NCI-H226 (cell line): ENCODE data around the gene FBXO44.
A peak's percentile ranks its signal among the peaks of the same experiment; 100 is the strongest.
"Not testable (repeated sequence)": the region's sequence is repeated elsewhere in the genome, so short reads cannot be mapped to it uniquely, and the experiment has no call there.

Source experiments
- DNase-seq: peaks from one replicate; pipeline ENCODE4 v3.0.0-alpha.2; 2015

FBXO44 gene, protein sequence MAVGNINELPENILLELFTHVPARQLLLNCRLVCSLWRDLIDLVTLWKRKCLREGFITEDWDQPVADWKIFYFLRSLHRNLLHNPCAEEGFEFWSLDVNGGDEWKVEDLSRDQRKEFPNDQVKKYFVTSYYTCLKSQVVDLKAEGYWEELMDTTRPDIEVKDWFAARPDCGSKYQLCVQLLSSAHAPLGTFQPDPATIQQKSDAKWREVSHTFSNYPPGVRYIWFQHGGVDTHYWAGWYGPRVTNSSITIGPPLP

DNA sequence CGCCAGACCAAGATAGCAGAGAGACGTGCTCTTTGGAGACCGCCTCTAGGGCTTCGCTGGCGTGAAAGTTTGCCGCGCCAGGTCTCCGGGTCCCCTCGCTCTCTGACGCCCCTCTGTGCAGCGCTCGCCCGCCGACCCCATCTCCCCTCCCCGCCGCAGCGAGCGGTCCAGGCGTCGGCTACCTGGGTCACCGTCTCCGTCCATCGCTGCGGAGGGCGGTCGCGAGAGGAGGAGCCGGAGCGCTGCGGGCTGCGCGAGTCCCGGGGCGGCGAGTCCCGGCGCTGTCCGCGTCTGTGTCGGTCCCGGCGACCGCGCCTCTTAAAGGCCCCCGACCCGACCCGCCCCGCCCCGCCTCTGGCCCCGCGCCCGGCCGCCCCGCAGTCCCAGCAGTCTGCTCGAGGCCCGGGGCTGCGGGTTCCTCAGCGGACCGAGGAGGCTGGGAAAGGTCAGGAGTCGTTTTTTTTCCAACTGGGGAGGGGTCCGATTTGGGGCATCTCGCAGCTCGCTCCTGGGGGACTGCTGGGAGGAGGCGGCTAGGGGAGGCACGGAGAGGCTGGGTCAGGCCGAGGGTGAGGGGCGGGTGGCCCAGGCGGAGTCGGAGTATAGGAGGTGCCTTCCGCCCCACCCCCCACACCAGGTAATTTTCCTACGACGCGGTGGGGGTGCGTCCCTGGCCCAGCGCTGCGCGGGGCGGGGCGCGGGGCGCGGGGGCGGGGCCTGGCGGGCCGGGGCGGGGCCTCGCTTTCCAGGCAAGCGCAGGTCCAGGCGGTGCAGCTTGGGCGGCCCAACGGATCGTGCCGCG lies at the start of gene FBXO44, which contains the start of gene FBXO2:
Gene FBXO44 (plus strand): TSS at position 741 of the 802 bp plus-strand sequence. CDS start 959 bp downstream, outside the sequence.
Gene FBXO2 (minus strand): TSS at position 293 of the 802 bp plus-strand sequence. CDS start 89 bp downstream, at position 204.
- DNase-seq: peak; percentile 65

DNA sequence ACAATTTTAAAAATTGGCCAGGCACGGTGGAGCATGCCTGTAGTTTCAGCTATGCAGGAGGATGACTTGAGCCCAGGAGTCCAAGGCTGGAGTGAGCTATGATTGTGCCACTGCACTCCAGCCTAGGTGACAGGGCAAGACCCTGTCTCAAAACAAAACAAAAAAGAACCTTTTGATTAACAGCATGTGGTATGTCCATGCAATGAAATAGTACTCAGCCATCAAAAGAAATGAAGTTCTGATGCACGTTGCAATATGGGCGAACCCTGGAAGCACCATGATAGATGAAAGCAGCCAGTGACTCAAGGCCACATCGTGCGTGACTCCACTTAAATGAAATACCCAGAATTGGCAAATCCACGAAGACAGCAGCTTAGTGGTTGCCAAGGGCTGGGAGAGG lies 47.9 kb upstream of the FBXO44 start:
- DNase-seq: no peak

DNA sequence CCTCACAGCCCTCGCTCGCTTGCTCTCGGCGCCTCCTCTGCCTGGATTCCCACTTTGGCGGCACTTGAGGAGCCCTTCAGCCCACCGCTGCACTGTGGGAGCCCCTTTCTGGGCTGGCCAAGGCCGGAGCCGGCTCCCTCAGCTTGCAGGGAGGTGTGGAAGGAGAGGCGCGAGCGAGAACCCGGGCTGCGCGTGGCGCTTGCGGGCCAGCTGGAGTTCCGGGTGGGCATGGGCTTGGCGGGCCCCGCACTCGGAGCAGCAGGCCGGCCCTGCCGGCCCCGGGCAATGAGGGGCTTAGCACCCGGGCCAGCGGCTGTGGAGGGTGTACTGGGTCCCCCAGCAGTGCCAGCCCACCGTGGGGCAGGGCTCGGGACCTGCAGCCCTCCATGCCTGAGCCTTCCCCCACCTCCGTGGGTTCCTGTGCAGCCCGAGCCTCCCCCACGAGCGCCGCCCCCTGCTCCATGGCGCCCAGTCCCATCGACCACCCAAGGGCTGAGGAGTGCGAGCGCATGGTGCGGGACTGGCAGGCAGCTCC lies 46.0 kb upstream of the FBXO44 start:
- DNase-seq: not testable (repeated sequence)

DNA sequence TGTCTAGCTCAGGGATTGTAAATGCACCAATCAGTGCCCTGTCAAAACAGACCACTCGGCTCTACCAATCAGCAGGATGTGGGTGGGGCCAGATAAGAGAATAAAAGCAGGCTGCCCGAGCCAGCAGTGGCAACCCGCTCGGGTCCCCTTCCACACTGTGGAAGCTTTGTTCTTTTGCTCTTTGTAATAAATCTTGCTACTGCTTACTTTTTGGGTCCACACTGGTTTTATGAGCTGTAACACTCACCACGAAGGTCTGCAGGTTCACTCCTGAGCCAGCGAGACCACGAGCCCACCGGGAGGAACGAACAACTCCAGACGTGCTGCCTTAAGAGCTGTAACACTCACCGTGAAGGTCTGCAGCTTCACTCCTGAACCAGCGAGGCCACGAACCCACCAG lies 45.3 kb upstream of the FBXO44 start:
- not testable (repeated sequence) for DNase-seq

DNA sequence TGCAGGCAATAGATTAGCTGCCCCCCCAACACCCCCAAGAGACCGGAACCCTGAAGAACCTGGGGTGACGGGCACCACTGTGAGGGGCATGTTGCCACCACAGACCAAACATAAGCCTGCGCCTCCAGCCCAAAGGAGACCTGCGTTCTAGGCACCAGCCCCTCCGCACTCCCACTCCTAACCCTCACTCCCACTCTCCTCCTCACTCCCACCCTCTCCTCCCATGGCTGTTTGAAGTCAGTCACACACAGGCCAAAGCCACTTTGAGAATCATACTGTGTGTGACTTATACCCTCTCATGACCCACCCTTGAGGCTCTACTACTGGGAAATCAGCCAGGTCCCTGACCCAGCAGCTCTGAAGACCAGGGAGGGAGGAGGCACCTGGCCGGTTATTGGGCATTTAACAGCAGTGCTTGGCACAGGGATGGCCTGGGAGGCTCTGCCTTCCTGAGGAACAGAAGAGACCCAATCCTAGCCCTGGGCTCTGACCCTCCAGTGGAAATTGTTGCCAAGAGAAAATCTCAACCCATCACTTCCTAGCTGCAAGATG lies 44.0 kb upstream of the FBXO44 start:
- no peak for DNase-seq

DNA sequence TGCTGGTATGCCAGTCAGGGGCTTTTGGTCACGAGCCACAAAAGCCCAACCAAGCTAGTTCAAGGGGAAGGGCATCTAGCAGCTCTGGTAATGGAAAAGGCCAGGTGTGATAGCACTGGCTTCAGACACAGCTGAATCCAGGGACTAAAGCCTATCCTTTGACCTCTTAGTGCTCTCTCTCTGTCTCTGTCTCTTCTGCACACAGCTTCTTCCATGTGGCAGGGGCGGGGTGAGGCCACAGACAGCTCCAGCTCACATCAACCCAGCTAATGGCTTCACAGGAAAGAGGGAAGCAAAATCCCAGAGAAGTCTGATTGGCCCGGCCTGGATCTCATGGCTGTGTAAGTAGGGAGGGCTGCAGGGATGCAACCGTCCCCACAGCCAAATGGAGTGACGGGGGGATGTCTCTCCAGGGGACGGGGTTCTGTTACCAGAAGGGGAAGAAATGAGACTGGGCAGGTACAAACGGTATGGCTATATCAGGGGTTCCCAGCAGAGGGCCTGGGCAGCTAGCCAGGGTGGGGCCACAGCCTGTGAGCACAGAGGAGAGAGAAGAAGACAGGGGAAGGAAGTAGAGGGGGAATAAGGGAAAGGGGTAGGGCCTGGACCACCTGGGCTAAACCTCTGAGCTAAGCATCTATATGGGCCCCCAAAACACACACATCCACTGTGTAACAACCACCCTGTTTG lies 42.9 kb upstream of the FBXO44 start:
- no peak for DNase-seq

DNA sequence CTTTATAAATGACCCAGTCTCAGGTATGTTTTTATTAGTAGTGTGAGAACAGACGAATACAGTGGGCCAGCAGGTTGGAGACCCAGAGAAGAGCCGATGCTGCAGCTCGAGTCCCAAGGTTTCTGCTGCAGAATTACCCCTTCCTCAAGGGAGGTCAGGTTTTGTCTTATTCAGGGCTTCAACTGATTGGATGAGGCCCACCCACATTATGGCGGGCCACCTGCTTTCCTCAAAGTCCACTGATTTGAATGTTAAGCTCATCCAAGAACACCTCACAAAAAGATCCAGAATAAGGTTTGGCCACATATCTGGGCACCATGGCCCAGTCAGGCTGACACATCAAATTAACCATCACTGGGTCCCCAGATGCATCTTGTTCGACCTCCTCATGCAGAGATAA lies 41.3 kb upstream of the FBXO44 start:
- no peak for DNase-seq

DNA sequence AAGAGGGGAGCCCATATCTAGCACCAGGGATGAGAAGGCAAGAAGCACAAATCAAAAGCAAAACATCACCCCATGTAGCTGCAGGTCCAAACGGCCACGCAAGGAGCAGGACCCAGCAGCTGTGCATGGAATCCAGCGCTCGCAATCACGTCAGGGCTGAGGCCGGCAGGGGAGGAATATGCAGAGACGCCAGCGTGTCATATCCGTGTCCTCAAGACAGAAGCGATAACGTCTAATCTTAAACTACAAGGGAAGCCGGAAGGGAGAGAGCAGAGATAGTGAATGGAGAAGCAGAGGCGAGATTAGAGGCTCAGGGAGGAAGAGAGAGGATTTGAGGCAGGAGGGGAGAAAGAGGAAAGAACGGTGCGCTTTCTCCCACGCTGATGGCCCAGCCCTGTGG lies 39.6 kb upstream of the FBXO44 start:
- DNase-seq: no peak

DNA sequence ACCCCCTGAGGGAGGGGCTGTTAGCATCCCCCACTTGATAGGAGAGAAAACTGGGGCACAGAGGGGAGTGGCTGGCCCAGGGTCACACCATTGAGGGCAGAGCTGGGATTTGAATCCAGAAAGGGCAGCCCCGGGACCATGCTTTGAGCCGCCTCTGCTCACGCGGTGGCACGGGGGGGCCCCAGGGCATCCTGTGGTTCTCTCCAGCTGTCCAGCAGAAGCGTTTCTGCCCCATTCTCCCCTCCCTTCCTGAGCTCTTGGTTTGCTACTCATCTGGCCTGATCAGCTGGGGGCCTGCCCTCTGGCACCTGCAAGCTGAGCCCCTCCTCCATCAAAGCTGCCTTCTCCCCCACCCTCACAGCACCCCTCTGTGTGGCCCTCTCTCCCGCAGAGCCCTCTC lies 37.9 kb upstream of the FBXO44 start:
- DNase-seq: no peak

DNA sequence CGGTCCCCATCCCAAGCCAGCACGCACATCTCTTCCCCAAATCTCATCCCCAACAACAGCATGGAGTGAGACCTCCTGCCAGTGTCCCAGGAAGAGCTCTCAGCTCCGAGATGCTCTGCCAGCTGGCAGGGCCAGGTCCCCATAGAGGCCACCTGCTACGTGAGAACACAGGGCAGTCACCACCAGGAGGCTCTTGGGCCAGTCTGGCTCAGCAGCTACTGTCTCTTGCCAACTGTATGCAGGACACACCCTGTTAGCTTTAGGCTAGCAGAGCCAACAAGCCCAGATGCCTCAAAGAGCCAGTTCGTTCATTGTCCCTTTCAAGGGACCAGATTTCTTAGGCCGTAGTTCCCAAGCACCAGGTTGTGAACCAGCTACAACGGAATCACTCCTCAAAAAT lies 37.4 kb upstream of the FBXO44 start:
- no peak for DNase-seq

DNA sequence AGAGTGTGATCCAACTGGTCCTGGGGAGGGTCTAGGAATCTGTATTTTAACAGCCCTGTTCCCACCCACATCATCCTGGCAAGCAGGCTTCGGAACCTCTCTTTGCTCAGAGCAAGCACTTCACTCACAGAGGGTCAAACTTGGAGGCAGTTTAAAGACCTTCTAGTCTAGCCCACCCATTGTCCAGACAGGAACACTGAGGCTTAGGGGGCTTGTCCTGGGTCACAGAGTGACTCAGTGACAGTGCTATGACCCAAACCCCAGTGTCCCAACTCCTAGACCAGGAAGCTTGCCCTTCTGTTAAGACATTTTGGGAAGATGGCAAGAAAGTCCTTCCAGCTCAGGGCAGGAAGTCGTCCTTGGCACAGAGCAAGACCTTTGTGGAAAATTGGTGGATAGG lies 36.9 kb upstream of the FBXO44 start:
- no peak for DNase-seq

DNA sequence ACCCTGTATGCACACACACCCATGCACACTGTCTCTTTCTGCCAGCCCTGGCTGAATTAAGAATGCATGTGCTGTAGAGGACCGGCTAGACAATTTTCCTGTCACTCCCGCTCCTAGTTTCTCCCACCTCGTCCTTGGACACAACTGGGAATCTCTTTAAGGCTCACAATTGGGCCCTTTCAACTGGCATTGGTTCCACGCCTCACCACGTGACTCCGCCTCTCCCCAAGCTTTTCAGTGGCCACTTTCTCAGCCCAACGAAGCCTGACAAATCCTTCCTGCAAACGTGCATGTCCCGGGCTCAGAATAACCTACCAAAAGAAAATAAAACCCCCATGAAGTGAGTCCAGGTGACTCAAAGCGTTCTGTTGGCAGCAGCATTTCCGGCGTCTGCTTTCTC lies 34.3 kb upstream of the FBXO44 start:
- no peak for DNase-seq

DNA sequence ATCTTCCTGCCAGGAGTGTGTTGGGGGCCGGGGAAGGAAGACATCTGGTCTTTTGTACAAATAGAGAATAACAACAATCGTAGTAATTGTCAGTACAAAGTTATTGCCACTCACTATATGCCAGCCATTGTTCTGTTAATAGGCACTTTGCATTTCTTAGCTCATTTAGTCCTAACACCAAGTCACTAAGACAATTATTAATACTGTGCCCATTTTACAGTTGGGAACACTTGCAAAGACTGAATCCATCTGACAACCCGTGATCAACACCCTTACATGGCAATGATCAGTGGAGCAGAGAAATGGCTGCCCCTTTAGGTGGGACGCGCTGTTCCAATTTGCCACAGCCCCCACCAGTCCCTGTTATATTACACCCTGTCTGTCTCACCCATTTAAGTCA lies 33.8 kb upstream of the FBXO44 start:
- no peak for DNase-seq

DNA sequence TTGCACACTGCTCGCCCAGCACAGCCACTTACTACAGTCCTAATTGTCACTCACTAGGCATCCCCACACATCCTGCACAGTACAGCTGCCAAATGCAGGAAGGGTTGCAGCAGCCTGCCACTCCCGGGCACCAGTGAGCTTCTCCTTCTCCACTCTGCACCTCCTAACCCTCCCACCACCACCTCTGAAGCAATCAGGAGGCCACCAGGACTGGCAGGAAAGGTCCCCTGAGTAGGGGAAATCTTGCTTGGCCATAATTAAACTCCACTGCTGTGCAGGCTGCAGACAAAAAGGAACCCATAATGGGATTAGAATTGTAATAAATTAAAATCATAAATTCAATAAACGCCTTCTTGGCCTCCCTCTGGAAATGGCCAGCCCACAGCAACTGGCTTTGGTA lies 32.3 kb upstream of the FBXO44 start:
- DNase-seq: no peak

DNA sequence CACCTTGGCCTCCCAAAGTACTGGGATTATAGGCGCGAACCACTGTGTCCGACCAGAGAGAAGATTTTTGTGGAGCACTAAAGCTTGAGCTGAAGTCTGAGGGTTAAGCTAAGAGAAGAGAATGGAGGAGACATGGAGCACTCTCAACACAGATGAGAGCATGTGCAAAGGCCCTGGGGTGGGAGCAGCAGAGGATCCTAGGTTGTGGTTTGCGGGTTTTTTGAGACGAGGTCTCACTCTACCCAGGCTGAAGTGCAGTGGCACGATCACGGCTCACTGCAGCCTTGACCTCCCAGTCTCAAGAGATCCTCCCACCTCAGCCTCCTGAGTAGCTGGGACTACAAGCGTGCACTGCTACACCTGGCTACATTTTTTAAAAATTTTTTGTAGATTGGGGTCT lies 31.0 kb upstream of the FBXO44 start:
- DNase-seq: no peak

DNA sequence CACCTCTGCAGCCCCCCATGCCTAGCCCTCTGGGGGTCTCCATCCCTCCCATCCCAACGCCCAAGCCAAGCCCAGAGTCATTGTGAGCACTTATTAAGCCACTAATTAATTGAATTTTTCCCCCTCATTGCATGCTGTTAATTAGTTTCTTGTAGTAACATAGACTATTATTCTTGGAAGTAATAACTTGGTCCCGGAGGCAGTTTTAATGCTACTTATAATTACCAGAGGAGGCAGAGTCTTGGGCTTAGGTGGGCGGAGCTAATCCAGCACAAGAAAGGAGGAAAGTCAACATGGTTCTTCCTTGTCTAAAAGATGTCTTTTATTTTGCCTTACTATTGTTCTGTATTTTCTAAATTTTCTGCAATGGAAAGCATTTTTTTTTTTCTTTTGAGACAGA lies 28.1 kb upstream of the FBXO44 start:
- DNase-seq: no peak

DNA sequence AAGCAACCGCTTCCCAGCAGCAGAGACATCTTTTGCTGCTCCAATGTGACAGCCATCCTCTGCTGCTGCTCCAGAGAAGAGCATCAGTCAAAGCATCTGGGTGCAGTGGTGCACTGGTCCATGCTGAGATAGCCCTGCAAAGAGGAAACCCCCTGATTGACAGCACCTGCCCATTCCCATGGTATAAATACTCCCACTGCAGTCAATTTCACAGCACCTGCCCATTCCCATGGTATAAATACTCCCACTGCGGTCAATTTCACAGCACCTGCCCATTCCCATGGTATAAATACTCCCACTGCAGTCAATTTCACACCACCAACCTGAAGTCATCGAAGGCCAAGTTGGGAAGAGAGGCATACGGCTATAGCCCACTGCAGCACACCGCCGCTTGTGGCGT lies 25.9 kb upstream of the FBXO44 start:
- no peak for DNase-seq

DNA sequence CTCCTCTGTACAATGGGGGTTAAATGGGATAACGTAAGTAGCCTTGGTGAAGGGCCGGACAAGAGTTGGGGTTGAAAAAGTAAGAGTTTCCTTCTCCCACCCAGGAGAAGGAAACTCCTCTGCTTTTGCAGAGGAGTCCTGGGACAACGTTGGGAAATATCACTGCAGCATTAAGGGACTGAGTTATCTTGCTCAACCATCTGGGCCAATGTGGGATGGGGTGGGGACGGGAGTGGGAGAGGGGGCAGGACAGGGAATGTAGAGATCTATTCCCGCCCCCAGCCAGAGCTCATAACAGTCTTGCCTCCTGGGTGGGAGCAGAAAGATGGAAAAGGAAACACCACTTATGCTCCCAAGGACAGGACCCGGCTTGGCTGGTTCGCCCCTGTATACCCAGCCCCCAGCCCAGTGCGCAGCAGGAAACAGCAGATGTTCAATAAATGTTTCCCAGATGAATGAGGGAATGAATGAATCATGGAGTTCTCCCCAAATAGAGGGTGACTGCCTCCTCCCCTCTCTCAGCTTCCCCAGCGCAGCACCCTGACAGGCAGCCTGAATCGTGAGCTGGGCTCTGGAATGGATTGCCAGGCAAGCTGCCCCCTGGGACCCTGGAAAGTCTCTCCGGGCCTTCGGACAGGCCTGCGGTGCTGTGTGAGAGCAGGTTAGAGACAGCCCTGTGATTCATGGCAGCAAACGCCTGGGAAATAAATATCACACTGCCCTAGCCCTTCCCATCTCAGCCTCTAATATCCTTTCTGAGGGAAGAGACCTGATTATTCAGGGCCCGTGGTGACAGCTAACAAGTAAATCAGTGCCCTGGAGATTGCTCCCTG lies 25.3 kb upstream of the FBXO44 start:
- no peak for DNase-seq

DNA sequence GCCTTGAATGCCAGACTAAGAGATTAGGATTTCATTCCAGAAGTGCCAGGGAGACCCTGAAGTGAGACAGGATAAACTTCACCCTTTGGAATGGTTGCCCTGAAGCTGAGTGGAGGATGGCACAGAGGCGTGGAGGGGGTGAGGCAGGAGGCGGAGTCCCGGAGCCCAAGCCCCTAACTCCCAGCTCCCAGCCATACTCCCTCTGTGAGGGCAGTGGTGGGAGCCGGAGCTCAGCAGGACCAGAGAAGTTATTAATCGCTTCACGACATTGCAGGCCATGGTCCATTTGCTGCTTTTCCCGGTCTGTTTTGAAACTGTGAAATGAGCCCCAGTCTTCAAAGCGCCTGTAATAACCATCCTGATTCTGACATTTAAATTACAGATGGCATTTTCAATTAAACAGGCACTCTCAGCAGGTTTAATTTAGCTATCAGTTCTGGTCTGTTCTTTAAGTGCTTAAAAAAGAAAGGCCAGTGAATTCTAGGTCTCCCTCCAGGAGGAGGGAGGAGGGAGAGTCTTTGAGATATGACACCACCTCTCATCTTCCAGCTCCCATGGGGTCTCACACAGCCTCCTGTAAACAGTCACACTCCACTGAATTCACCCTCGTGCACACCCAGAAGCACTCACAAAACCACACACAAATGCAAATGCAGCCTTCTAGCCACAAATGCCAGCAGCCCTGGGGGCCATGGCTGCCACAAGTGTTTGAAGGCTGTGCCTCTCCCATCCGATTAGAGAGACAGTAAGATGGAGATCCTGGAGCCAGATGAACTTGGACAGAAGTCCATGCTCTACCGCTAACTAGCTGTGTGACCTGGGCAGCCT lies 20.1 kb upstream of the FBXO44 start:
- no peak for DNase-seq

DNA sequence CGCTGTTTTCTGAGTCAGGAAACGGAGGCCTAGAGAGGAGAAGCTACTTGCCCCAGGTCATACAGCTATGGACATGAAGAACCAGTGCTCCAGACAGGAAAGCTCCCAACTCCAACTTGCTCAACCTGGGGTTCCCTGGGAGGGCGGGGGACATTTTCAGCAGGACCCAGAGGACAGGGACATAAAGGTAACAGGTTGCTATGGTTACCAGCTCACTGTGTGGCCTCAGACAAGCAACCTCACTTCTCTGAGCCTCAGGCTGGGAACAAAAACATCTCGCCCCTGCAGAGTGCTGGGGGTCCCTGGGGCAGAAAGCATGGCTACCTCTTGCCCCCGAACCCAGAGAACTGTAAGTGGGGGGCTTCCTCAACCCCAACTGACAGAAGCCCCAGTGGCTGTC lies 16.6 kb upstream of the FBXO44 start:
- no peak for DNase-seq

DNA sequence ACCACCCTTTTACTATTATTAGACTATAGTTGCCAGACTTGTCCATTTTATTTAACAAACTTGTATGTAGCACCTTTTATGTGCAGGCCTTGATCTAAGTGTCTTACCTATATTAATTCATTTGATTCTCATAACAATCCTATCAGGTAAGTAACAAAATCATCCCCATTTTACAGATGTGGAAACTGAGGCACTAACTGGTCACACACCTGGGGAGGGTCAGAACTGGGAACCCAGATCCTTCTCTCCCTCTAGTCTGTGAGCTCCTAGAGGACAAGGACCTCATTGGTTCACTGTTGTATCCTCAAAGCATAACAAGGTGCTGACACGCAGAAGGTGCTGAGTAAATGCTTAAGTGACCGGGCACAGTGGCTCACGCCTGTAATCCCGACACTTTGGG lies 15.3 kb upstream of the FBXO44 start:
- no peak for DNase-seq
